HepG2 (cell line): Measurements from ENCODE around the gene EXOC3L4. TPM values are rescaled to one million over a fixed set of nuclear protein-coding genes. Genes with fewer than 3 reads are reported as not detected.

ENCODE experiments used
- ATAC-seq: fragments of 200-7000 bp; cut with Tn5 transposase; 3 replicates; pipeline ENCODE4 v1.9.1; 2020; ENCODE audit warnings: mild to moderate bottlenecking, moderate library complexity
- BruUV-seq: library from RNA; stranded (reverse); fragments of 400-500 nt; replicated peaks from 2 replicates; lab custom pipeline; 2021; lab: Mats Ljungman, UMichigan
- CTCF ChIA-PET: fragments of 300-600 bp; formaldehyde crosslinking; extraction: SDS; loops from one replicate; lab custom pipeline; 2021; ENCODE audit warnings: low total read pairs, inconsistent platforms, low intra/inter-chr PET ratio; lab: Yijun Ruan, JAX
- POLR2A ChIA-PET: fragments of 350-600 bp; sonication (Branson Sonifier 250); formaldehyde crosslinking; loops from one replicate; lab custom pipeline; 2020; ENCODE audit warnings: antibody characterized with exemption, inconsistent platforms; lab: Yijun Ruan, JAX
- DNase-seq: peaks from one replicate; pipeline ENCODE4 v3.0.0-alpha.2; 2015; ENCODE audit warnings: low spot score
- FAIRE-seq: peaks from 3 replicates; lab custom pipeline; 2011; peaks lifted over from hg19 to GRCh38; lab: Jason Lieb, UNC
- H2AFZ ChIP-seq: one replicate; pipeline ENCODE4 v1.6.1; 2011; ENCODE audit warnings: low read length, inconsistent platforms
- H3K27ac ChIP-seq: fragments of 300-600 bp; 3 replicates; pipeline ENCODE4 v1.8.0; 2011; ENCODE audit warnings: mixed run types, mild to moderate bottlenecking, mixed read lengths, low read length, inconsistent platforms; ENCODE audit not compliant: insufficient read depth; ENCODE audit errors: extremely low read length
- H3K27me3 ChIP-seq, 2 experiments: fragments of 200-600 bp in 1 of 2; 2 replicates in 1 of 2; 3 replicates in 1 of 2; pipeline versions ENCODE4 v1.6.0 to v1.8.0; 2011; ENCODE audit warnings: low read length in 2 of 2, mild to moderate bottlenecking in 2 of 2, moderate library complexity in 2 of 2, inconsistent platforms in 1 of 2; ENCODE audit not compliant: insufficient read depth in 2 of 2, control insufficient read depth in 1 of 2
- H3K36me3 ChIP-seq, 2 experiments: fragments of 200-600 bp in 1 of 2; replicated peaks in 1 of 2; 2 replicates in 1 of 2; 3 replicates in 1 of 2; pipeline versions ENCODE4 v1.5.1 to v1.8.0; 2011; ENCODE audit warnings: low read length in 2 of 2, inconsistent platforms in 1 of 2; ENCODE audit not compliant: insufficient read depth in 2 of 2, control insufficient read depth in 1 of 2
- H3K4me1 ChIP-seq: 2 replicates; pipeline ENCODE4 v1.5.1; 2012; ENCODE audit warnings: low read length, inconsistent platforms; ENCODE audit not compliant: insufficient read depth
- H3K4me2 ChIP-seq: 2 replicates; pipeline ENCODE4 v1.6.0; 2011; ENCODE audit warnings: low read depth, low read length, inconsistent platforms
- H3K4me3 ChIP-seq, 3 experiments: fragments of 200-600 bp in 1 of 3; sonication (generic), shearing (Covaris generic) in 1 of 3; replicated peaks in 1 of 3; 2 replicates each; pipeline ENCODE4 v1.5.1; 2011 to 2016; ENCODE audit warnings: low read length in 3 of 3, inconsistent platforms in 2 of 3, low read depth in 2 of 3, mild to moderate bottlenecking in 2 of 3, control low read depth in 1 of 3, mixed read lengths in 1 of 3; ENCODE audit not compliant: insufficient read depth in 1 of 3
- H3K79me2 ChIP-seq: one replicate; pipeline ENCODE4 v1.6.1; 2011; ENCODE audit warnings: low read length, inconsistent platforms; ENCODE audit not compliant: insufficient read depth
- H3K9ac ChIP-seq: 2 replicates; pipeline ENCODE4 v1.6.0; 2011; ENCODE audit warnings: mild to moderate bottlenecking, low read depth, low read length, inconsistent platforms; ENCODE audit not compliant: insufficient read depth
- H3K9me3 ChIP-seq: 2 replicates; pipeline ENCODE4 v1.5.1; 2012; ENCODE audit warnings: mild to moderate bottlenecking, low read length
- H4K20me1 ChIP-seq: 2 replicates; pipeline ENCODE4 v1.6.0; 2011; ENCODE audit warnings: inconsistent platforms, mild to moderate bottlenecking, low read length, moderate library complexity; ENCODE audit not compliant: insufficient read depth
- PCBP1 ChIP-seq: fragments of 200-400 bp; formaldehyde crosslinking; IDR thresholded peaks from 2 replicates; pipeline ENCODE4 v1.6.1; 2017; ENCODE audit warnings: mild to moderate bottlenecking, low read depth, low read length, borderline replicate concordance
- POLR2G ChIP-seq: fragments of 200-400 bp; formaldehyde crosslinking; IDR thresholded peaks from 2 replicates; pipeline ENCODE4 v1.6.1; 2018; ENCODE audit warnings: mild to moderate bottlenecking, low read depth, low read length, moderate library complexity
- SRSF4 ChIP-seq: fragments of 200-400 bp; formaldehyde crosslinking; IDR thresholded peaks from one replicate; pipeline ENCODE4 v1.6.1; 2018; ENCODE audit warnings: mild to moderate bottlenecking, low read depth, low read length, moderate library complexity; ENCODE audit not compliant: poor library complexity, severe bottlenecking
- ZFY ChIP-seq: sonication (generic); formaldehyde crosslinking; IDR thresholded peaks from 2 replicates; pipeline ENCODE4 v1.4.0; 2020; ENCODE audit warnings: missing genetic modification reagents
- ZNF263 ChIP-seq: sonication (generic); formaldehyde crosslinking; IDR thresholded peaks from 2 replicates; pipeline ENCODE4 v1.4.0; 2020; ENCODE audit warnings: missing genetic modification reagents
- ZNF333 ChIP-seq: sonication (generic); formaldehyde crosslinking; IDR thresholded peaks from 2 replicates; pipeline ENCODE4 v1.4.0; 2020; ENCODE audit warnings: mild to moderate bottlenecking, missing genetic modification reagents, borderline replicate concordance
- WGBS: methylation state at CpG from one replicate; pipeline ENCODE4 v1.1.6; 2017; ENCODE audit warnings: low lambda C conversion rate; 5-methylcytosine and 5-hydroxymethylcytosine counted together
- in situ Hi-C: cut with HindIII; loops from 2 replicates; pipeline ENCODE4 v1.10.0; 2017; ENCODE audit warnings: low pct_unique_long_range_greater_than_20kb; ENCODE audit not compliant: extremely low pct_ligation_motif_present
- intact Hi-C: fragments of 100-400 bp; cut with micrococcal nuclease; formaldehyde crosslinking; loops from one replicate; pipeline ENCODE4 v1.10.0; 2022; ENCODE audit not compliant: unreplicated experiment
- polyA plus RNA-seq, 8 experiments: library from polyadenylated mRNA; depleted of rRNA in 3 of 8; stranded (reverse) in 7 of 8; unstranded in 1 of 8; fragments of >200 nt; fragmentation: Illumina TruSeq in 4 of 8; extraction: Trizol in 4 of 8; gene quantifications; 2 replicates each; pipeline versions ENCODE4 v1.2.1 to v1.2.3, GENCODE V29; 2011 to 2016; ENCODE audit warnings: low read depth in 4 of 8, missing spikeins in 1 of 8, mixed read lengths in 1 of 8; ENCODE audit not compliant: insufficient read depth in 1 of 8
- total RNA-seq, 5 experiments: library from RNA; depleted of rRNA; stranded (reverse); fragments of >200 nt; fragmentation: Illumina TruSeq; extraction: Trizol; gene quantifications; 2 replicates each; pipeline ENCODE4 v1.2.3, GENCODE V29; 2016; ENCODE audit warnings: low read depth in 1 of 5

Gene EXOC3L4
- total and polyA plus RNA-seq, 2 of the 13 experiments (the other 11 are each of a cell fraction or from before 2014, with no cell fraction given): 11.8 to 27.0 TPM

DNA sequence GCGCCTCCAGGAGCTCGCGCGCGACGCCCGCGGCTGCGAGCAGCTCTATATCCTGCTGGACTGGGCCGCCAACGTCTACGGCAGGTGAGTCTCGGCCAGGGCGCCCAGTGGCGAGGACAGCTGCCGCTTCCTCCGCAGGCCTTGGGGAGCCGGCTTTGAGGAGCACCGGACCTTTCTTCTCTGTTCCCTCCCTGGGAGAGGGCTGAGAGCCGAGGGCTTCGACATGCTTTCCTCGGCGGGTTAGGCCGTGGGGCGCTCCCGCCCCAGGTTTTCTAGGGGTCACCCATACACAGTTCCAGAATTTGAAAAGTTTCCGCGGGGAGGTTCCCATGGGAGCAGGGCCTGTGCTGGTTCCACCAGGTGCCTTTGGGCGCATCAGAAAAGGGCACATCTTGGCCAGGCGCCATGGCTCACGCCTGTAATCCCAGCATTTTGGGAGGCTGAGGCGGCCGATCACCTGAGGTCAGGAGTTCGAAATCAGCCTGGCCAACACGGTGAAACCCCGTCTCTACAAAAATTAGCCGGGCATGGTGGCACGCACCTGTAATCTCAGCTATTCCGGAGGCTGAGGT lies 8.2 kb downstream of the EXOC3L4 start:
- Histone ChIP-seq H3K9ac (0 out of 2 replicates have a peak overlapping the region, but pooled peaks have one; percentile 11), H4K20me1 (peaks cover 15% of the 10 kb centered on the region), H3K27ac (no peak overlapping the region), H3K4me1 (peaks cover 87% of the 10 kb centered on the region), H3K4me2 (peak overlapping the region; percentile 84), H3K79me2 (peaks cover 15% of the 10 kb centered on the region), H3K36me3 (peaks cover 0 to 4% of the 10 kb centered on the region in 2 experiments; a peak in 2 of 5 replicates), H3K27me3 (no peaks in the 10 kb centered on the region), H2AFZ (no peak overlapping the region), H3K4me3 (no peak overlapping the region; a peak in 1 of 6 replicates), H3K9me3 (no peaks in the 10 kb centered on the region)
- BruUV-seq: no TSS peak
- CTCF ChIA-PET: interaction anchor here (0.9 kb wide), 1 partner anchor 190 kb away, joined by 3 read pairs; no protein-coding TSS in a partner anchor
- TF ChIP-seq ZFY (0 out of 2 replicates have a peak, but pooled peaks have one; percentile 8), POLR2G (0 out of 2 replicates have a peak, but pooled peaks have one; percentile 27), SRSF4 (no peak), PCBP1 (0 out of 2 replicates have a peak, but pooled peaks have one; percentile 1), ZNF333 (no peak), ZNF263 (CRISPR knock-in tag) (0 out of 2 replicates have a peak, but pooled peaks have one; percentile 28)
- FAIRE-seq (no peak), ATAC-seq (no peak), DNase-seq (no peak)
- intact Hi-C loops: loop anchor here (5.0 kb wide), 1 partner anchor 85 kb away; no protein-coding TSS in a partner anchor
- in situ Hi-C loops: no loop called here
- POLR2A ChIA-PET: interaction anchor here (1.1 to 4.1 kb wide), 7 partner anchors 8 to 231 kb away, joined by 4 to 39 read pairs (median 9); partner anchors contain the start of genes EIF5 and EXOC3L4
- WGBS: 94% methylated on average over 32 of the region's 39 CpGs
